GM19025 (cell line): Measurements from ENCODE around the gene IRF1.
A peak's percentile ranks its signal among the peaks of the same experiment; 100 is the strongest.

Experiments
- ATAC-seq: cut with Tn5 transposase; IDR thresholded peaks from one replicate; pipeline ENCODE4 v1.9.1; 2021; ENCODE audit warnings: mild to moderate bottlenecking, low read depth, moderate library complexity; ENCODE audit not compliant: unreplicated experiment

Gene IRF1

GRCh38 chr5:132475987-132476875 lies 14.3 kb downstream of the IRF1 start:
- no peak for ATAC-seq

DNA sequence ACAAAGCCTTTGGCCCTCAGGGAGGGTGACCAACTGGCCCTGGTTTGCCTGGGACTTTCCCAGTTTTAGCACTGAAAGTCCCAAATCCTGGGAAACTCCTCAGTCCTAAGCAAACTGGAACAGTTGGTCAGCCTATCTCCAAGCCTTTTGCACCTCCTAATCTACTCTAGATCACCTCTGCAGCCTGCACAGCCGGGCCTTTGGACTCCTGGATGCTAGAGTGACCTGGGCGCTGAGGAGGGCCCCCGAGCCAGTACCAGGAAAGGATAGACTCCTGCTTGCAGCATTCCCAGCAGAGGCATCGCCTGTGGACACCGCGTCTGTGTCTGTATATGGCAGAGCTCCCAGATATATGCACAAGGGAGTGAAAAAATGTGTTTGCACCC lies 15.1 kb downstream of the IRF1 start:
- ATAC-seq = no peak

GRCh38 chr5:132474881-132475496 lies 15.6 kb downstream of the IRF1 start:
- ATAC-seq = no peak

DNA sequence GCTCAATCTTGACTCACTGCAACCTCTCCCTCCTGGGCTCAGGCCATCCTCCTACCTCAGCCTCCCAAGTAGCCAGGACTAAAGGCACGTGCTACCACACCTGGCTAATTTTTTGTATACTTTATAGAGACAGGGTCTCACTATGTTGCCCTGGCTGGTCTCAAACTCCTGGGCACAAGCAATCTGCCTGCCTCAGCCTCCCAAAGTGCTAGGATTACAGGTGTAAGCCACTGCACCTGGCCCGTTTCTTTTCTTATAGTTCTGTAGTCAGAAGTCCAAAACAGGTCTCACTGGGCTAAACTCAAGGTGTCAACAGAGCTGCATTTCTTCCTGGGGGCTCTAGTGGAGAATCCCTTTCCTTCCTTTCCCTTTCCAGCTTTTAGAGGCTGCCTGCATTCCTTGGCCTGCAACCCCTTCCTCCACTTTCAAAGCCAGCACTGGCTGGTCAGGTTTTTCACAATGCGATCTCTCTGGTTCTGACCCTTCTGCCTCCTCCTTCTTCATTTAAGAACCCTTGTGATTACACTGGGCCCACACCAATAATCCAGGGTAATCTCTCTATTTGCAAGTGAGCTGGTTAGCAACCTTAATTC lies 16.3 kb downstream of the IRF1 start:
- no peak for ATAC-seq

- no peak for ATAC-seq
These were observed 16.9 kb downstream of the IRF1 start for GRCh38 chr5:132473668-132474067.

GRCh38 chr5:132473019-132473531 lies 17.5 kb downstream of the IRF1 start:
- ATAC-seq = peak; percentile 78

GRCh38 chr5:132472431-132472830 lies 18.1 kb downstream of the IRF1 start:
- ATAC-seq = no peak

DNA sequence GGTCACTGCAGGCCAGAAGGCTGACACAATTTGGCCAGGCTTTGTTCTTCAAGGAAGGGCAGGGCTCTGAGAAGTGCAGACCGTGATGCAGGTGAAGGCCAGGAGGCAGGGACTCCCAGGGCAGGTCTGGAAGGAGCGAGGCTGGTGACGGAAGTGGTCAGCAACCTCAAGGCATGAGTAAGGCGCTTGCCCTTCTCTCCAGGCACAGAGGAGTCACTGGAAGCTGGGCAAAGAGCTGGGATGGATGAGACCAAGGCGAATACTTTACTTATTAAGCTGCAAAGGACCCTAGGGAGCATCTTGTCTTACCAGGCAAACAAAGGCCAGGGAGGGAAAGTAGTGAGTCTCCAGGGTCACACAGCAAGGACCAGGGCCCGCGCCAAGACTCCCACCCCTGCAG lies 18.6 kb downstream of the IRF1 start:
- no peak for ATAC-seq

- ATAC-seq = no peak
These were observed 19.2 kb downstream of the IRF1 start for GRCh38 chr5:132471151-132471907.

- no peak for ATAC-seq
These were observed 20.0 kb downstream of the IRF1 start for GRCh38 chr5:132470596-132470995.

DNA sequence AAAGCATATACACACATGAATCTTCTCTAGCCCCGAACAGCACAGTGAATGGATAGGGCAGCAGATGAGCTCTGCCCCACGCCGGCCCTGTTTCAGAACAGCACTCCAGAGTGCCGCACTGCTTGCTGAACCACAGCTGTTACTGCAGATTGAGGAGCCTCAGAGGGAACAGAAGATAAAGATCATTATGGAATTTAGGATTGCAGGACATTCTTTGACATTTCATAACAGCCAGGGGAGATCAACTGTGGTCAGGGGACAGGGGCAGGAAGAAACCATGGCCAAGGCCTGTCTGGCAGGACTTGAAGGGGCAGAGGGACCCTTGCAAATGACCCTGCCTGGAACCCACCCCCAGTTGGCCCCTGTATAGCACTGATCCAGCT lies 20.6 kb downstream of the IRF1 start:
- no peak for ATAC-seq

- ATAC-seq = no peak
These were observed 21.1 kb downstream of the IRF1 start for GRCh38 chr5:132469380-132470009.

DNA sequence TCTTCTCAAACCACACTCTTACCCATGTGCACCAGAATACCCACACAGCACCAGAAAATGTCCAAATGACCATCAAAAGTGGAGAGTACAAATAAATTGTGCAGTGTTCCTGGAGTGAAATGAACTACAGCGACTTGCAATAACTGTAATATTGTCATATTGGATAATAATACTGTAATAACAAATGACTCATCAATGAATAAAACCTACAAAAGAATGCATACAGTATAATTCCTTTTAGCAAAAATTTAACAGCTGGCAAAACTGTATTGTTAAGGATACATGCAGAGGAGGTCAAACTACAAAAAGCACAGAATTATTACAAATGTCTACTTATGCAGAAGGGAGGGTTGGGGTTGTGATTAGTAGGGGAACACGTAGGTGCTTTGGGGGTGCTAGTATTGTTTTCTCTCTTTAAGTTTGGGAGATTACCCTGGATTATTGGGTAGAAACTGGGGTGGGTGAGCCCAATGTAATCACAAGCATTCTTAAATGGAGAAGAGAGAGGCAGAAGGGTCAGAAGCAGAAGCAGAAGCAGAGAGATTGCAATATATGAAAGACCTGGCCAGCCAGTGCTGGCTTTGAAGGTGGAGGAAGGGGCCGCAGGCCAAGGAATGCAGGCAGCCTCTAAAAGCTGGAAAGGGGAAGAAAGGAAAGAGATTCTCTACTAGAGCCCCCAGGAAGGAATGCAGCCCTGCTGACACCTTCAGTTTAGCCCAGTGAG lies 21.8 kb downstream of the IRF1 start:
- no peak for ATAC-seq

- ATAC-seq = peak; percentile 24
These were observed 23.1 kb downstream of the IRF1 start for GRCh38 chr5:132467287-132467984.

DNA sequence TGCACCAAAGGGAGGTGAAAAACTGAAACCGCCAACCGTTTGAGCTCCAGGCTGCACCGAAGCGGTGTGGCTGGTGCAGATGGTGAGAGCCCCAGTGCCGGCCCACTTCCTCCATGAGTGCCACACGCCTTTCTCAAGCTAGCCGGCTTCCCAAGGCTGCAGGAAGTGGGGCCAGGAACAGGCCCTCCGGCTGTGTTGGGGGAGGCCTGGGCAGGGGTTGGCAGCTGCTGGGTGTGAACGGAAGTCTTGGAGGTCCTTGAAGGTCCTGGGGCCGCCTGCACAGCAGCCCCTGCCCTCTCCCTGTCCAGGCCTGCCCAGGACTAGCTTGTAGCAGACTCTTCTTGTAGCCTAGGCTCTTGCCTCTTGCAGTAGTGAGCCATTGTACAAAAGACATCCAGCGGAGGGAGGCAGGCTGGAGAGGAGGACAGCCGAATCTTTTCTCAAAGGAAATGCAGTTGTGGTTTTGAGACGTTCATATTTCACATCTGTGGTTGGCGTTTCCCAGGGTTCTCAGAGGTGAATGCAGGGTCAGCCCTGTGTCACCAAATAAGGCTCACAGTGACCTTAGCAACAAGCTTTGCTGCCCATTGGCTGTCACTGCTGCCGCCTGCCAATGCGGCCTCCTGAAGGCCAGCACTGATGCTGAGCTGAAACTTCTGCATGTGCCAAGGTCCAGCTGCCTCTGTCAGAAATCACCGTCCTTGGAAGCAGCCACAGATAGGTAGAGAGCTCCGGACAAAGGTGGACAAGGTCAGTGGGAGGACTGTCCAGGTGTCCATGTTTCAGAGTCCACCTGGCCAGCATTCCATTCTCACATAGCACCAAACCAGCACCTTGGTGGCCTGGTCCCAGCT lies 23.9 kb downstream of the IRF1 start:
- peak; percentile 62 for ATAC-seq

DNA sequence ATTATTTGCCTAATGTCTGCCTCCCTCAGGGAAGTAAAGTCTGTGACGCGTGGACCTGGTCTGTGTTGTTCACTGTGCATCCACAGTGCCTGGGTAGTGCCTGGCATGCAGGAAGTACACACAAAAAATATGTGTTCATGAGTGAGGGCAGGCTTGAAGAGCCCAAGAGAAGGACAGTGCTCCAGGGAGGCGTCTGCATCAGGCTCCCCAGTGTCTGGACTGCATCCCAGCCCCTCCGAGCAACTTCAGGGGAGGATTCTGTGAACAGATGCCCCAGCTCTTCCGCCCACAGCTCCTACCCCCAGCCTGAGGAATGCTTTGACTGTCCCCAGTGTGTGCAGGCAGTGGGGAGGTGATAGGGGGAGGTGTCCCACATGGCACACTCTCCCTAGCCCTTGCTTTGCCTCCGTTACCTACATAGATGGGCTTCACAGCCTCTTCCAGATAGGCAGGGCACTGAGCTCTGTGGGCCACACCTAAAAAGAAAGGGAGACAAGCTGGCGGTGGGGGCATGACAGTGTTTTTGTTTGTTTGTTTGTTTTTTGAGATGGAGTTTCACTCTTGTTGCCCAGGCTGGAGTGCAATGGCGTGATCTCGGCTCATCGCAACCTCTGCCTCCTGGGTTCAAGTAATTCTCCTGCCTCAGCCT lies 25.4 kb downstream of the IRF1 start:
- ATAC-seq = no peak

DNA sequence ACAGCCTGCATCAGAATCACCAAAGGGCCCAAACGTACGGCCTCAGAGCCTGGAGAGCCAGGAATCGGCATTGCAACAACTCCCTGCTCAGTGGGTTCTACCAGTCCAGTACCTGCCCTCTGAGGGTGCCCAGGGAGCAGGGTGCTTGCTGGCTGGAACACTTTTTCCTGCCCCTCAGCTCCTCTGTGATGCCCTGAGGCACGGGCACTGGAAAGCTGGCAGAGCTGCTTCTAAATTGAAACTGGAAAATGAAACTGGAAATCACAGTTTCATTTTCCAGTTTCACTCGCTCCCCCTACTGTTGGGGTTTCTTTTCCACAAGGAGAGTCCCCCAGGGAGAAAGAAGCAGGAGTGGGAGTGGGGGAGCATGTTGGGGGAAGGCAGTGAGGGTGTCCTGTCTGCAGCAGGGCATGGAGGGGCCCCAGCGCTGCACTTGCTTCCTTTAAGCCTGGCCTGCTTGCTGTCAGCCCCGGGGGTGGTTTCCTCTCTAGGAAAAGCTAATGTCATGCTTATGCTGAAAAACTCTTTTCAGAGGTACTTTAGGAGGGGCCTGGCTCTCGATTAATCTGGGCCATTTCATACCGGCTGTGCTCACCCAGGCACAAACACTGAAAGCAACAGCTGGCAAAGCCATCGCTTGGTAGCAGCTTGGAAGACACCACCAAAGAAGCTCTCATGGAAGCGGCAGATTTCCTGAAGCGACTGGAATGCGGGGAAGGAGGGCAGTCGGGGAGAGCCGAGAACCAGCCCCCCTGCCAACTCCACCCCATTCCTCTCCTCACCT lies 26.2 kb downstream of the IRF1 start:
- no peak for ATAC-seq
